Thyroid gland (tissue), 4 donors: Measurements from ENCODE around the gene CDH23.

Experiments
- POLR2A ChIP-seq, 2 donors: fragments of 450-650 bp; IDR thresholded peaks; one replicate each; pipeline ENCODE4 v1.6.1; 2017; ENCODE audit warnings: antibody characterized with exemption in 2 of 2, mild to moderate bottlenecking in 2 of 2, moderate library complexity in 1 of 2
- TF ChIP-seq, protein P1 (sequence below), 6 experiments: fragments of 200-600 bp in 3 of 6; fragments of 450-650 bp in 3 of 6; sonication (generic) in 3 of 6; IDR thresholded peaks; one replicate each; pipeline ENCODE4 v1.5.1; 2016 to 2019; ENCODE audit warnings: antibody characterized with exemption in 6 of 6, mild to moderate bottlenecking in 2 of 6, inconsistent platforms in 1 of 6, moderate library complexity in 1 of 6

DNA sequence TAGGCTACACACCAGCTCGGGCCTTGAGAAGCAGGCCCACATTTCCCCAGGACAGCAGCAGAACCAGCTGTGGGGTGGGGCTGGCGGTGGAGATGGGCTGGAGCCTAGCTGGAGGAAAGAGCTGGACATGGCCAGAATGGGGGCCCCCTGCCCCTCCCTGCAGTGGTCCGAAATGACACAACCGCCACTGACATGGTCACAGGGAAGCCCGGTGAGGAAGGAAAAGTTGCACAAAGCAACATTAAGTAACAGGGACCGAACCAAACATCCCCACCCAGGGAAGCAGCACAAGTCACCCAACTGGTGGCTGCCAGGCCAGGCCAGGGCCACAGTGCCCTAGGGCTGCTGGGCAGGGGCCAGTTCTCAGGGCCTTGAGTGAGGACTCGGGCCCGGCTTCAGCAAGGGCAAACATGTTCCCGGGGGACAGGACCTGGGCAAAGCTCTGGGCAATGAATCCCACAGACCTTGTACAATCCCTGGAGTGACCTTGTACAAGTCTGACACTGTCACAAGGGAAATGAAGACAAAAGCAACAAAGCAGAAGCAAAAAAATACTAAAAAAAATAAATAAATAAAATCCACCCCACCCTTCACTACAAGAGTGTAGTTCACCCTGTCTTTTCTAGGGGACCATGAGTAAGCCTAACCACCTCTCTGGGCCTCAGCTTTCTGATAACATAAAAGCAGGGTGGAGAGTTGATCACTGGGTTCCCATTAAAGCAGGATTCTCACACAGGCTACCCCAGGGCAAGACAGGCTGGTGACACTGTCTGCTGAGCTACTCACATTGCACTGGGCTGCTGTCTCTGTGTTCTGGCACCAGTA, 421.3 kb downstream of the CDH23 start:
- TF ChIP-seq, protein P1, sequence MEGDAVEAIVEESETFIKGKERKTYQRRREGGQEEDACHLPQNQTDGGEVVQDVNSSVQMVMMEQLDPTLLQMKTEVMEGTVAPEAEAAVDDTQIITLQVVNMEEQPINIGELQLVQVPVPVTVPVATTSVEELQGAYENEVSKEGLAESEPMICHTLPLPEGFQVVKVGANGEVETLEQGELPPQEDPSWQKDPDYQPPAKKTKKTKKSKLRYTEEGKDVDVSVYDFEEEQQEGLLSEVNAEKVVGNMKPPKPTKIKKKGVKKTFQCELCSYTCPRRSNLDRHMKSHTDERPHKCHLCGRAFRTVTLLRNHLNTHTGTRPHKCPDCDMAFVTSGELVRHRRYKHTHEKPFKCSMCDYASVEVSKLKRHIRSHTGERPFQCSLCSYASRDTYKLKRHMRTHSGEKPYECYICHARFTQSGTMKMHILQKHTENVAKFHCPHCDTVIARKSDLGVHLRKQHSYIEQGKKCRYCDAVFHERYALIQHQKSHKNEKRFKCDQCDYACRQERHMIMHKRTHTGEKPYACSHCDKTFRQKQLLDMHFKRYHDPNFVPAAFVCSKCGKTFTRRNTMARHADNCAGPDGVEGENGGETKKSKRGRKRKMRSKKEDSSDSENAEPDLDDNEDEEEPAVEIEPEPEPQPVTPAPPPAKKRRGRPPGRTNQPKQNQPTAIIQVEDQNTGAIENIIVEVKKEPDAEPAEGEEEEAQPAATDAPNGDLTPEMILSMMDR (IDR thresholded peaks at IDR 0.05), result no peak
- TF ChIP-seq POLR2A (IDR thresholded peaks at IDR 0.05), result no peak
